Measurements from ENCODE around the gene OSTC. TPM values are rescaled to one million over a fixed set of nuclear protein-coding genes. Genes with fewer than 3 reads are reported as not detected.
A peak's percentile ranks its signal among the peaks of the same experiment; 100 is the strongest.

OSTC gene
- total RNA-seq, 1 donor from 2014 or later = 42.8 TPM

- Mint-ChIP-seq H3K9me3 (ENCODE audit: unreplicated experiment) (peaks cover 4% of the 10 kb centered on the region), H3K4me3 (ENCODE audit: unreplicated experiment) (no peak overlapping the region), H3K27me3 (ENCODE audit: unreplicated experiment) (peaks cover 1% of the 10 kb centered on the region), H3K27ac (ENCODE audit: unreplicated experiment) (no peak overlapping the region), H3K36me3 (ENCODE audit: unreplicated experiment) (no peaks in the 10 kb centered on the region), H3K4me1 (ENCODE audit: low read depth, unreplicated experiment) (peaks cover 4% of the 10 kb centered on the region)
- no peak for TF ChIP-seq CTCF (IDR thresholded peaks at IDR 0.05; ENCODE audit: partially characterized antibody, unreplicated experiment)
- no peak for DNase-seq
These were observed 12.5 kb upstream of the OSTC start for GRCh38 chr4:108637856-108638255.

- Mint-ChIP-seq H3K9me3 (ENCODE audit: unreplicated experiment) (peaks cover 4% of the 10 kb centered on the region), H3K4me3 (ENCODE audit: unreplicated experiment) (no peak overlapping the region), H3K27ac (ENCODE audit: unreplicated experiment) (no peak overlapping the region), H3K27me3 (ENCODE audit: unreplicated experiment) (peaks cover 1% of the 10 kb centered on the region), H3K4me1 (ENCODE audit: low read depth, unreplicated experiment) (no peaks in the 10 kb centered on the region), H3K36me3 (ENCODE audit: unreplicated experiment) (no peaks in the 10 kb centered on the region)
- TF ChIP-seq CTCF (IDR thresholded peaks at IDR 0.05; ENCODE audit: partially characterized antibody, unreplicated experiment) = no peak
- no peak for DNase-seq
These were observed 6.2 kb upstream of the OSTC start for GRCh38 chr4:108644237-108644636.

DNA sequence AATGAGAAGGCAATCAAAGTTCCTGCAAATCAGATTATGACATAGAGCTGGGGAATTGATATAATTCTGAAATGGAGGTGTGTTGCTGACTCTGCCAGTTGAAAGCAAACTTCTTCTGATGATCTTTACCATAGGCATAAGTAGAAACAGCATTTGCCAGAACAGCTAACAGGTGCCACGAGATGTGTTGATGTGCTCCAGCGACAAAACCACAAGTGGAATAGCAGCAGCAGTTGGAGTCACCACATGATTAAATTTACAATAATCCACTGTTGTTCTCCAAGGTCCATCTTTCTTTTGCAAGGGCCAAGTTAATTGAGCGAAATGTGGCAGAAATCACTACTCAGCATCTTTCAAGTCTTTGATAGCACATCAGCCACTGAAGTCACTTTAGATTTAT, 3.7 kb upstream of the OSTC start:
- TF ChIP-seq CTCF (IDR thresholded peaks at IDR 0.05; ENCODE audit: partially characterized antibody, unreplicated experiment) = no peak
- DNase-seq = no peak
- no peaks in the 10 kb centered on the region for H3K27me3 Mint-ChIP-seq (ENCODE audit: unreplicated experiment)
- peaks cover 4% of the 10 kb centered on the region for H3K4me1 Mint-ChIP-seq (ENCODE audit: low read depth, unreplicated experiment)
- H3K27ac Mint-ChIP-seq (ENCODE audit: unreplicated experiment) = no peak overlapping the region
- no peaks in the 10 kb centered on the region for H3K9me3 Mint-ChIP-seq (ENCODE audit: unreplicated experiment)
- no peaks in the 10 kb centered on the region for H3K36me3 Mint-ChIP-seq (ENCODE audit: unreplicated experiment)
- H3K4me3 Mint-ChIP-seq (ENCODE audit: unreplicated experiment) = no peak overlapping the region

- Mint-ChIP-seq H3K4me3 (ENCODE audit: unreplicated experiment) (peak overlapping the region; percentile 94), H3K9me3 (ENCODE audit: unreplicated experiment) (no peaks in the 10 kb centered on the region), H3K36me3 (ENCODE audit: unreplicated experiment) (no peaks in the 10 kb centered on the region), H3K27me3 (ENCODE audit: unreplicated experiment) (no peaks in the 10 kb centered on the region), H3K27ac (ENCODE audit: unreplicated experiment) (peak overlapping the region; percentile 68), H3K4me1 (ENCODE audit: low read depth, unreplicated experiment) (peaks cover 4% of the 10 kb centered on the region)
- no peak for TF ChIP-seq CTCF (IDR thresholded peaks at IDR 0.05; ENCODE audit: partially characterized antibody, unreplicated experiment)
- DNase-seq = no peak
These were observed 562 bp upstream of the OSTC start for GRCh38 chr4:108649863-108650211.

GRCh38 chr4:108651014-108651791, 804 bp downstream of the OSTC start:
- H3K4me1 Mint-ChIP-seq (ENCODE audit: low read depth, unreplicated experiment) = peaks cover 4% of the 10 kb centered on the region
- peak overlapping the region; percentile 78 for H3K27ac Mint-ChIP-seq (ENCODE audit: unreplicated experiment)
- peak overlapping the region; percentile 94 for H3K4me3 Mint-ChIP-seq (ENCODE audit: unreplicated experiment)
- no peaks in the 10 kb centered on the region for H3K9me3 Mint-ChIP-seq (ENCODE audit: unreplicated experiment)
- no peak for TF ChIP-seq CTCF (IDR thresholded peaks at IDR 0.05; ENCODE audit: partially characterized antibody, unreplicated experiment)
- H3K27me3 Mint-ChIP-seq (ENCODE audit: unreplicated experiment) = no peaks in the 10 kb centered on the region
- no peak for DNase-seq
- H3K36me3 Mint-ChIP-seq (ENCODE audit: unreplicated experiment) = no peaks in the 10 kb centered on the region

Measured in glutamatergic neuron (in vitro differentiated cells).